GM18858 (cell line): ENCODE measurements around the gene ZNF747.
"Not testable (repeated sequence)": the region's sequence is repeated elsewhere in the genome, so short reads cannot be mapped to it uniquely, and the experiment has no call there.

Source experiments
- ATAC-seq: cut with Tn5 transposase; IDR thresholded peaks from one replicate; pipeline ENCODE4 v1.9.1; 2021; ENCODE audit not compliant: unreplicated experiment

The ZNF747 gene

GRCh38 chr16:30557957-30558788 is 23.5 kb upstream of the ZNF747 start, which contains the start of gene ZNF764:
TSS of gene ZNF764 (minus strand) at chr16:30558374. CDS start at chr16:30558182, 192 bp downstream.
- peak; percentile 63 for ATAC-seq

- no peak for ATAC-seq
These were observed 23.0 kb upstream of the ZNF747 start for GRCh38 chr16:30557707-30557956.

GRCh38 chr16:30556125-30556473 is 21.4 kb upstream of the ZNF747 start:
- no peak for ATAC-seq

GRCh38 chr16:30555315-30556124 is 20.9 kb upstream of the ZNF747 start:
- ATAC-seq, result no peak

GRCh38 chr16:30554557-30555314 is 20.1 kb upstream of the ZNF747 start:
- ATAC-seq, result no peak

- ATAC-seq, result no peak
These were observed 18.8 kb upstream of the ZNF747 start for GRCh38 chr16:30553393-30553899.

- no peak for ATAC-seq
These were observed 18.3 kb upstream of the ZNF747 start for GRCh38 chr16:30552956-30553355.

GRCh38 chr16:30551781-30552180 is 17.1 kb upstream of the ZNF747 start:
- no peak for ATAC-seq

- ATAC-seq, result no peak
These were observed 14.0 kb upstream of the ZNF747 start for GRCh38 chr16:30548416-30549253.

- no peak for ATAC-seq
These were observed 11.5 kb upstream of the ZNF747 start for GRCh38 chr16:30546115-30546514.

GRCh38 chr16:30543067-30543466 is 8.4 kb upstream of the ZNF747 start:
- ATAC-seq, result no peak

- ATAC-seq, result no peak
These were observed 7.1 kb upstream of the ZNF747 start for GRCh38 chr16:30541502-30542329.

- ATAC-seq, result not testable (repeated sequence)
These were observed 6.3 kb upstream of the ZNF747 start for GRCh38 chr16:30540916-30541464.

GRCh38 chr16:30539986-30540526 is 5.4 kb upstream of the ZNF747 start:
- ATAC-seq, result not testable (repeated sequence)

- no peak for ATAC-seq
These were observed 4.6 kb upstream of the ZNF747 start for GRCh38 chr16:30539000-30539964.

- not testable (repeated sequence) for ATAC-seq
These were observed 1.9 kb upstream of the ZNF747 start for GRCh38 chr16:30536391-30537024.

GRCh38 chr16:30535777-30536190 is 1.1 kb upstream of the ZNF747 start:
- ATAC-seq, result no peak
